NK-92 (cell line): ENCODE results near the gene PCYOX1L.
A peak's percentile ranks its signal among the peaks of the same experiment; 100 is the strongest.

Experiments
- DNase-seq: peaks from one replicate; lab custom pipeline; 2025; ENCODE audit not compliant: unreplicated experiment; lab: John Stamatoyannopoulos, UW

Gene PCYOX1L, protein sequence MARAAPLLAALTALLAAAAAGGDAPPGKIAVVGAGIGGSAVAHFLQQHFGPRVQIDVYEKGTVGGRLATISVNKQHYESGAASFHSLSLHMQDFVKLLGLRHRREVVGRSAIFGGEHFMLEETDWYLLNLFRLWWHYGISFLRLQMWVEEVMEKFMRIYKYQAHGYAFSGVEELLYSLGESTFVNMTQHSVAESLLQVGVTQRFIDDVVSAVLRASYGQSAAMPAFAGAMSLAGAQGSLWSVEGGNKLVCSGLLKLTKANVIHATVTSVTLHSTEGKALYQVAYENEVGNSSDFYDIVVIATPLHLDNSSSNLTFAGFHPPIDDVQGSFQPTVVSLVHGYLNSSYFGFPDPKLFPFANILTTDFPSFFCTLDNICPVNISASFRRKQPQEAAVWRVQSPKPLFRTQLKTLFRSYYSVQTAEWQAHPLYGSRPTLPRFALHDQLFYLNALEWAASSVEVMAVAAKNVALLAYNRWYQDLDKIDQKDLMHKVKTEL

DNA sequence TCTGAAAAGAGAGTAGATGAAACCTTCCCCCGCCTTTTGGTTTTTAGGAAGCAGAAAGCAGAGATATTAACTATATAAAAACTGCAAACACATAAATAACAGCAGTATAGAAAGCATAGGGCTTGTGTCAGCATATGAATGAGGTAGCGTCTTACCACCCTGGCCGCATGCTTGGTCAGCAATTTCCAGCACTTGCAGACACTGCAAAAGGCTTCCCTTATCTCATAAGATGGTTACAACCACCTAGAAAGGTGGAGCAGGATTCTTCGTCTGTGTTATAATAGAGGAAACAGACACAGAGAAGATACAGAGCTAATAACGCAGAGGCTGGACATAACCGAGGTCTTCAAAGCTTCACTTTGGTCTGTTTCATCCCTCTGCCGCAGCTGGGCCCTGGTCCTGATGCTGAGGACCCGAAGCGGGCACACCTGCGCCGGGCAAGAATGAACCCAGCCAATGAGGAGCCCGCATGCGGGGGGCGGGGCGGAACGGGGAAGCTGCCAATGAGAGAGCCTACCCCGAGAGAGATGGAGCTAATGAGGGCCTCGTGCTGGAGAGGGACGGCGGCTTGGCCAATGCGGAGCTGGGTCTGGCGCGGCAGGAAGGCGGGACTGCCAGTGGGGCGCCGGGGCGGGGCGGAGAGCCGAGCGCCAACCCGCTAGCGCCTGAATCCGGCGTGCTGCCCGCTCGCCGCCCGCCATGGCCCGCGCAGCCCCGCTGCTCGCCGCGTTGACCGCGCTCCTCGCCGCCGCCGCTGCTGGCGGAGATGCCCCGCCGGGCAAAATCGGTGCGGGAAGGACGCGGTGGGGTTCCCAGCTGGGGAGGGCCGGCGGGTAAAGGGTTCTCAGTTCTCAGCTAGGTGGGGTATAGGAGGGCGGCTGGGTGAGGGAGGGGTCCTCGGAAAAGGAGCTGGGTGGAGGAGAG is at the start of gene PCYOX1L:
PCYOX1L (plus strand) TSS at position 677 of the 924 bp plus-strand sequence; CDS start at position 700, 23 bp downstream.
- peak; percentile 73 for DNase-seq

DNA sequence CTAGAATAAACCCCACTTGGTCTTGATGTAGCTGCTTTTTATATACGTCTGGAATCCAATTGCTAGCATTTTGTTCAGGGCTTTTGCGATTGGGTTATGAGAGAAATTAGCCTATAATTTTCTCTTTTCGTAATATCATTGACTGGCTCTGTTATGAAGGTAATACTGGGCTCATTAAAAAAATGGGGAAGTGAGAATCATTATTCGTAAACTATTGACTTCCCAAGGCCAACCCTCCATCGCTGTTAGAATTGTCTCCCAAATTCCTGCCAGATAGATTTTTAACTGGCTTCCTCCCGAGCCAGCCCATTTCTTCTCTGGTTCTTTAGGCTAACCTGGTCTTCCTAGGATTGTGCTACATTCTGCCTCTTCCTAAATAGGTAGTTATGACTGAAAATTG is 48.5 kb upstream of the PCYOX1L start:
- DNase-seq, result no peak

DNA sequence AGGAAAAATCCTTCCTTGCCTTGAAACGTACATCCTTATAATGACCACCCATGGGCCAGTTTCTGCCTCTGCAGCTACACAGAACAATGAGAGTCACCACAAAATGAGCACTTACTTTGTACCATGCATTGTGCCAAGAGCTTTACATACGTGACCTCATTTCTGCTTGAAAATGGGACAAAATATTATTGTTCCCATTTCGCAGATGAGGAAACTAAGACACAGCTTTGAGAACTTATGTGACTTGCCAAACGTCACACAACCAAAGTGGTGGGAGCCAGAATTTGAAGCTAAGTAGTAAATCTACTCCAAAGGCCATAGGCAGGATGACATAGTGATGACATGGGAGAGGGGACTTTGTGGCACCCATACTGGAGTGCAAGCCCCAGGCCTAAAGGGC is 47.4 kb upstream of the PCYOX1L start:
- no peak for DNase-seq

- no peak for DNase-seq
Measured at GRCh38 chr5:149310947-149311658, 46.7 kb upstream of the PCYOX1L start.

DNA sequence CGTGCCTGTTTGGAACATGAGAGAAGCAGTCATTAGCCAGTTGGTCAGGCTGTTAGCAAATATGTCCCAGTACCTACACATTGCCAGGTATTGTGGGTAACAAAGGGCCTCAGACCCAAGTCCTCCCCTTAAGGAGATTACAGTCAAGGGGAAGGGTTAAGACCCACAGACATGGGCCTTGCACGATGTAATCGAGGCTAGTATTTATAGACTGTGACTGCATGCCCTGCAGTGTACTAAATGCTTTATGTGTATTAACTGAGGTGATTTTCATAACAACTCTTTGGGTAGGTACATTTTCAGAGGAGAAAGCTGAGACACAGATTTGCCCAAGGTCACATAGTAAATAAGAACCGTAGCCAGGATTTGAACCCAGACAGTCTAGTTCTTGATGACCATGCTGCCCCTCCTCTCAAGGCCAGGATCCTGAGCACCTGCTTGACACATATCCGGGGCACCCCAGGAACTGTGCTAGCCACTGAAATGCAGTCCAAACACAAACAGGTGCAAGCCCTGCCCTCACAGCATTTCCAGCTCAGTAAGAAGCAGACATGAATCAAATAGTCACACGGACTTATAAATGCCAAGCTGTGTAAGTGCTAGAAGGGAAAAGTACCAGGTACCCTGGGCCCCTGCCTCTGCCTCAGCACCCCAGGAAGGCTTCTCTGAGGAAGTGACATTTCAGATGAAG is 44.5 kb upstream of the PCYOX1L start:
- DNase-seq, result no peak

DNA sequence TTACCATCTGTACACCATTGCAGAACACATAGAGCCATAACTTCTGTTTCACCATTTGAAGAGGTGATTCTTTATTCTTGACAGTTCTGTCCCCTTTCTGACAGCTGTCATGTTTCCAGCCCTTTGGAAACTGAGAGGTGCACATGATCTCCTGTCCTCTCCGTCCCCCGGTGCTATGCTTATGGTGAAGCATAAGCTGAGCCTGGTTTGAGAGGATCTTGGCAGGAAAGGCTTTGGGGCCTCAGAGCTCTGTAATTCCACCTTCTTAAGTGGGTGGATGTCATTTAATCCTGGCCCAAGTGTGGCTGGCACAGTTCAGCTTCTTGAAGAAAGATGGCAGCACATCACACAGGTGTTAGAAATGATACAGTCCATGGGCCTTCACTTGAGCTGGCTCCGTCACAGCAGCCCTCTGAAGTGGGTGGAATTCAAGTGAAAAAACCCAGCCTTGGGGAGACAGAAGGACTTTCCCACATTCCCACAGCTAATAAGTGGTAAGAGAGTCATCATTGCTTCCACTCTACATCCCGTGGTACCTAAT is 43.2 kb upstream of the PCYOX1L start:
- no peak for DNase-seq

- no peak for DNase-seq
Measured at GRCh38 chr5:149315753-149316152, 42.1 kb upstream of the PCYOX1L start.

GRCh38 chr5:149317281-149318048 is 40.4 kb upstream of the PCYOX1L start:
- no peak for DNase-seq

DNA sequence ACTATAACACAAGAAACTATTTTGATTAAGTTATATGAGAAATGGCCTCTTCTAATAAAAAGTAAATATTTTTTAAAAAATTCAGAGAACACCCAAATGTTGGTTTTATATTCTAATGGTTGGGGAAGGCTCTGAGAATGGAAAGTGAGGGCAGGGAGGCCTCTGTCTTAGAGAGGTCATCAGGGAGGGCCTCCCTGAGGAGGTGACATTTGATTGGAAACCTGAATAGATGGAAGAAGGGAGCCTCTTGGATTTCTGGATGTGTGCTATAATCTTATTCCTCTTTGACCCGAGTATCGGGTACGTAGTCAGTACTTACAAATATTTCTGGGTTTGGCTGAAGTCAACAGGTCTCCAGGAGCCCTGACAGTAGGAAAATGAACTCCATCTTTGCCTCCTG is 38.7 kb upstream of the PCYOX1L start:
- no peak for DNase-seq

DNA sequence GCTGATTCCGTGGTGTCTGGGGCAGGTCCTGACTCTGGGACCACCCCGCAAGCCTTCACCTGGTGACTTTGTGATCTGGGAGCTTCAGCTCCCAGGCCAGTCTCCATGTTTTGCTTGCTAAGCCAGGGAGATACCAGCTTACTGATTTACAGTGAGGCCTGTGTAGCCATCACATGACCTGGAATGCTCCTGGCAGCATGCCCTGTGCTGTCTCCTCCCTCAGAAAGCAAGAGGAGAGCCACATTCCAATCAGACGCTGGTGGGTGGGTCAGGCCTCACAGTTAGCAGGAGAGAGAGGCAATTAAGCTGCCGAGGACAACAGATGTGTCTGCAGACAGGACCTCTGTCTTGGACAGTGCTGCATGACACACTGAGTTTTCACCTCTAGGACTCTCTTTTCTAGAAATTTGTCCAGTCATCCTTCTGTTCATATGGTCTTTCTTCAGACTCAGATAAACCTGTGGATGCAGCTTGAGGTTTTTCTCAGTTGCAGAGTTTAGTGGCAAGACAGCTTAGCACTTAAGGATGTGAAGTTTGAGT is 37.0 kb upstream of the PCYOX1L start:
- no peak for DNase-seq

- no peak for DNase-seq
Measured at GRCh38 chr5:149322518-149322917, 35.3 kb upstream of the PCYOX1L start.

DNA sequence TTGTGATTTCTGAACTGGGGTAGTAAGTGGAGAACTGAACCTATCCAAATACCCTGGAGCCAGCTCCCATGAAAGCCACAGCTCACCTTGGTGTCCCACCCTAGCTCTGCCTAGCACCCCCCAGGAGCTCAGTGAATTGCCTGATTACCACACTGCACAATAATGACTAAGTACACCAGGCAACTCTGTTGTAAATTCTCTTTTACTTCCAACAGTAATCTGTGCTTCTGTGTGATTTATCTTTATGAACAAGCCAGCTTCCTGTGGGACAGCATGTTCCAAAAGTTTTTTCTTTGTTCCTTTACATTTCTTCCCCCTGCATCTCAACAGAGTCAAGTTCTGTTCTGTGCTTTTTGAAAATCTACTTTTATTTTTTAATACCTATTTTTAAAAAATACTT is 34.6 kb upstream of the PCYOX1L start:
- no peak for DNase-seq

GRCh38 chr5:149323621-149324205 is 34.1 kb upstream of the PCYOX1L start:
- no peak for DNase-seq

- no peak for DNase-seq
Measured at GRCh38 chr5:149324641-149325040, 33.2 kb upstream of the PCYOX1L start.

DNA sequence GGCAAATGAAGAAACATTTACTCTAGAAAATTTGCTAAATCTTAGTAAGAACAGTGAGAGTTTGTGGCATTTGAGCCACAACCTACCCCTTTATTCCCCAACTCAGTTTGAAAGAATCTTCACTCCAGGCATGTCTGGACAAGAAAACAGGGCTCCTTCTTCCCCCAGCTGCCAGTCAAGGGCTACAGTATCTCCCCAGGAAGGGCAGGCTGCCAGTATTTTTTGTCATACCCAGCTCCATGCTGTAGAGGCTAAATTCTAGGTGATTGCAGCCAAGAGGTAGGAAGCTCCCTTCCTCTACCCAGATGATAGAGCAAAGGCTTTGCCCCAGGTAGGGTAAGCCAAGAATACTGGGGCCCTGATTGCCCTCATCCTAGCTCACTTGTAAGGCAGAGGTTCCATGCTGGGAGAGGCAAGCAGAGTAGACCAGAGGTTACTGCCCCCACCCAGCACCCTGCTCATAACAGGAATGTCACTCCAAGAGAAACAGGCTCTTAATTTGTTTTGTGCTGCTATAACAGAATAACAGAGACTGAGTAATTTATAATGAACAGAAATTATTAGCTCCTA is 32.6 kb upstream of the PCYOX1L start:
- DNase-seq, result no peak

DNA sequence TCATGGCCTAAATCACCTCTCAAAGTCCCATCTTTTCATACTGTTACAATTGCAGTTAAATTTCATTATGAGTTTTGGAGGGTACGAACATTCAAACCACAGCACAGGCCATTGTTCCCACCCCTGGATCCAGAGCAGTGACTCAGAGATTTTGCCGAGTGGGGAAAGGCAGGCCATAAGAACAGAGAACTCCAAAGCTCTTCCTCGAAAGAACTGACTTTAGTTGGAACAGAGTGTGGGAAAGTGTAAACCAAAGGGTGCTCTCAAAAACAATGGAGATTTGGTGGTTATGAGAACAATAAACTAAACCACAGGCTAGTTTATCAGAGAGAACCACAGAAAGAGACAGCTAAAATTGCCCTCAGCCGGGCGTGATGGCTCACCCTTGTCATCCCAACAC is 32.0 kb upstream of the PCYOX1L start:
- DNase-seq, result no peak

DNA sequence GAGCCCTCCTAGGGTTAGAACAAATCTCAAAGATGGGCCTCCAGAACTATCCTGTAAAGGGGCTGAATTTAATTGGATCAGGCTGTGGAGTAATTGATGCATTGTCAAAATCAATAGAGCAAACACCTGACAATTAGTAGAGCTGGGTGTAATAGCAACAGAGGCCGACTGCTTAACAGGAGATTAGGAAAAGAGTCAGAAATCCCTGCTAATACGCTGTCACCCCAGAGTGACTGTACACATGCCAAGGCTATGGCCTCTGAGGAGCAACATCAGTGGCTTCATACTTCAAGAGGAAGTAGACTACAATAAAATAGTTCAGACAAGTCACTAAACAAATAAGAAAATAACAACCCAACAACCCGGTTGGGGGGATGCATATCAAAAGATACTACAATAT is 31.2 kb upstream of the PCYOX1L start:
- DNase-seq, result no peak

GRCh38 chr5:149328177-149328576 is 29.7 kb upstream of the PCYOX1L start:
- DNase-seq, result no peak
